OCI-LY7 (cell line): Measurements from ENCODE around the gene ZNF407. TPM values are rescaled to one million over a fixed set of nuclear protein-coding genes. Genes with fewer than 3 reads are reported as not detected.

Source experiments
- BruUV-seq: library from RNA; stranded (reverse); fragments of 400-500 nt; replicated peaks from 2 replicates; lab custom pipeline; 2021; lab: Mats Ljungman, UMichigan
- CTCF ChIA-PET: fragments of 300-600 bp; sonication (Branson Sonifier 250); formaldehyde crosslinking; loops from one replicate; lab custom pipeline; 2022; ENCODE audit warnings: antibody characterized with exemption; ENCODE audit not compliant: unreplicated experiment; lab: Charles Lee
- POLR2A ChIA-PET: fragments of 300-600 bp; sonication (Branson Sonifier 250); formaldehyde crosslinking; loops from one replicate; lab custom pipeline; 2022; ENCODE audit warnings: antibody characterized with exemption; lab: Charles Lee
- DNase-seq: peaks from one replicate; pipeline ENCODE4 v3.0.0-alpha.2; 2015; ENCODE audit warnings: low spot score
- H2AFZ ChIP-seq: fragments of 200-600 bp; sonication (generic), shearing (Covaris generic); 2 replicates; pipeline ENCODE4 v1.6.1; 2014; ENCODE audit warnings: mild to moderate bottlenecking, antibody characterized with exemption, low read length, moderate library complexity
- H3K27ac ChIP-seq: fragments of 200-600 bp; sonication (generic); 2 replicates; pipeline ENCODE4 v1.5.1; 2014; ENCODE audit warnings: mixed run types, low read depth, mild to moderate bottlenecking, moderate library complexity, low read length, inconsistent platforms; ENCODE audit not compliant: poor library complexity, severe bottlenecking
- H3K36me3 ChIP-seq: fragments of 200-600 bp; sonication (generic); 2 replicates; pipeline ENCODE4 v1.6.1; 2014; ENCODE audit warnings: mild to moderate bottlenecking, antibody characterized with exemption, low read length, moderate library complexity, mixed read lengths; ENCODE audit not compliant: insufficient read depth
- H3K4me1 ChIP-seq: fragments of 200-600 bp; sonication (generic); 2 replicates; pipeline ENCODE4 v1.5.1; 2014; ENCODE audit warnings: mild to moderate bottlenecking, low read length; ENCODE audit not compliant: insufficient read depth, poor library complexity, severe bottlenecking
- H3K4me2 ChIP-seq: fragments of 200-600 bp; sonication (generic); 2 replicates; pipeline ENCODE4 v1.6.1; 2014; ENCODE audit warnings: mild to moderate bottlenecking, low read length
- H3K4me3 ChIP-seq: fragments of 200-600 bp; sonication (generic); 2 replicates; pipeline ENCODE4 v1.5.1; 2014; ENCODE audit warnings: mild to moderate bottlenecking, low read depth, low read length; ENCODE audit not compliant: poor library complexity, severe bottlenecking
- H3K79me2 ChIP-seq: fragments of 200-600 bp; sonication (generic); 2 replicates; pipeline ENCODE4 v1.6.1; 2016; ENCODE audit warnings: low read depth, mild to moderate bottlenecking, low read length, moderate library complexity, mixed read lengths; ENCODE audit not compliant: insufficient read depth
- H3K9me2 ChIP-seq: fragments of 200-600 bp; sonication (generic); 2 replicates; pipeline ENCODE4 v1.6.1; 2016; ENCODE audit warnings: mild to moderate bottlenecking, low read length, mixed read lengths; ENCODE audit not compliant: insufficient read depth
- H3K9me3 ChIP-seq: fragments of 200-600 bp; sonication (generic); 2 replicates; pipeline ENCODE4 v1.6.1; 2014; ENCODE audit warnings: mild to moderate bottlenecking, mixed run types, low read length, mixed read lengths
- H4K20me1 ChIP-seq: fragments of 200-600 bp; sonication (generic); 2 replicates; pipeline ENCODE4 v1.6.1; 2014; ENCODE audit warnings: mild to moderate bottlenecking, antibody characterized with exemption, low read length, moderate library complexity, mixed read lengths; ENCODE audit not compliant: insufficient read depth
- CTCF ChIP-seq: fragments of 200-600 bp; sonication (generic); conservative IDR thresholded peaks from 2 replicates; pipeline ENCODE4 v1.5.1; 2014; ENCODE audit warnings: mild to moderate bottlenecking, antibody characterized with exemption, low read length, moderate library complexity, mixed read lengths
- EZH2phosphoT487 ChIP-seq: fragments of 200-600 bp; sonication (generic); IDR thresholded peaks from 2 replicates; pipeline ENCODE4 v1.6.1; 2018; ENCODE audit warnings: low read depth, borderline replicate concordance, mild to moderate bottlenecking, mixed run types, antibody characterized with exemption, low read length, moderate library complexity, mixed read lengths
- intact Hi-C: fragments of 100-400 bp; cut with micrococcal nuclease; formaldehyde crosslinking; loops from one replicate; pipeline ENCODE4 v1.10.0; 2022; ENCODE audit not compliant: unreplicated experiment
- total RNA-seq, 2 experiments: library from RNA; depleted of rRNA in 1 of 2; stranded (reverse); fragments of >200 nt in 1 of 2; shearing (Covaris generic) in 1 of 2; gene quantifications; 2 replicates each; pipeline ENCODE4 v1.2.3, GENCODE V29; 2014 to 2022

ZNF407 gene
- total RNA-seq, 2 experiments from 2014 or later = 8.9 to 11.9 TPM

- no peaks in the 10 kb centered on the region for H3K9me2 ChIP-seq
- DNase-seq = no peak
- BruUV-seq = no TSS peak
- no peaks in the 10 kb centered on the region for H4K20me1 ChIP-seq
- no peak overlapping the region for H3K4me2 ChIP-seq
- CTCF ChIA-PET = no interaction called here
- H3K36me3 ChIP-seq = no peaks in the 10 kb centered on the region
- H3K4me1 ChIP-seq = no peaks in the 10 kb centered on the region
- intact Hi-C loops = no loop called here
- no peak overlapping the region for H3K27ac ChIP-seq
- H3K4me3 ChIP-seq = no peak overlapping the region
- POLR2A ChIA-PET = no interaction called here
- no peak overlapping the region for H2AFZ ChIP-seq
- no peaks in the 10 kb centered on the region for H3K9me3 ChIP-seq
- TF ChIP-seq CTCF = no peak
- TF ChIP-seq EZH2phosphoT487 = no peak
- no peaks in the 10 kb centered on the region for H3K79me2 ChIP-seq
Measured at GRCh38 chr18:75071866-75072671, 474.4 kb downstream of the ZNF407 start.

- no peaks in the 10 kb centered on the region for H3K9me2 ChIP-seq
Measured at GRCh38 chr18:75072672-75073371, 475.2 kb downstream of the ZNF407 start.

More at GRCh38 chr18:75072672-75073371, 475.2 kb downstream of the ZNF407 start:
- intact Hi-C loops = no loop called here
- no TSS peak for BruUV-seq
- ChIA-PET CTCF (no interaction called here), POLR2A (no interaction called here)
- Histone ChIP-seq H3K36me3 (no peaks in the 10 kb centered on the region), H4K20me1 (no peaks in the 10 kb centered on the region), H2AFZ (no peak overlapping the region), H3K4me2 (no peak overlapping the region), H3K9me3 (no peaks in the 10 kb centered on the region), H3K27ac (no peak overlapping the region), H3K4me1 (no peaks in the 10 kb centered on the region), H3K79me2 (no peaks in the 10 kb centered on the region), H3K4me3 (no peak overlapping the region)
- no peak for TF ChIP-seq EZH2phosphoT487
- TF ChIP-seq CTCF = no peak
- no peak for DNase-seq
